Esophagus squamous epithelium (tissue), 4 donors: ENCODE measurements around the gene FPR1.

Experiments
- POLR2A ChIP-seq, 4 donors: fragments of 450-650 bp; IDR thresholded peaks; one replicate each; pipeline ENCODE4 v1.6.1; 2017; ENCODE audit warnings: antibody characterized with exemption in 4 of 4, mild to moderate bottlenecking in 4 of 4, moderate library complexity in 3 of 4
- TF ChIP-seq, protein P1 (sequence below), 6 experiments: fragments of 450-650 bp in 4 of 6; fragments of 200-600 bp in 2 of 6; sonication (generic) in 2 of 6; IDR thresholded peaks; one replicate each; pipeline ENCODE4 v1.5.1; 2016 to 2019; ENCODE audit warnings: antibody characterized with exemption in 6 of 6, mild to moderate bottlenecking in 4 of 6, moderate library complexity in 4 of 6

DNA sequence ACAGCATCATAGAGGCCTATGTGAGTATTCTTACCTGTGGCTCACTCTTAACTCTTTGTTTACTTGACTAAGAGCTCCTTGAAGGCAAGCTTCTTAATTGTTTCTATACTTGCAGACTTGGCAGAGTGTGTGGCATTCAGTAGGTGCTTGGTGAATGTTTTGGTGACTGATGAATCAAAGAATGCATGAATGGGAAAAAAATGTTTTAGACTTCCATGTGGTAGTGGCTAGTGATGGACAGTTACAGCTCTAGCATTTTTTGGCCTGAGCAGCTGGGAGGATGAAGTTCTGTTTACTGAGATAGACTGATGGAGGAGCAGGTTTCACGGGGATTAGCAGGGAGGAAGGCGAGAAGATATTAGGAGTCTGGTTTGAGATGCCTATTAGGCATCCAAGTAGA, 41.5 kb downstream of the FPR1 start:
- TF ChIP-seq, protein P1, sequence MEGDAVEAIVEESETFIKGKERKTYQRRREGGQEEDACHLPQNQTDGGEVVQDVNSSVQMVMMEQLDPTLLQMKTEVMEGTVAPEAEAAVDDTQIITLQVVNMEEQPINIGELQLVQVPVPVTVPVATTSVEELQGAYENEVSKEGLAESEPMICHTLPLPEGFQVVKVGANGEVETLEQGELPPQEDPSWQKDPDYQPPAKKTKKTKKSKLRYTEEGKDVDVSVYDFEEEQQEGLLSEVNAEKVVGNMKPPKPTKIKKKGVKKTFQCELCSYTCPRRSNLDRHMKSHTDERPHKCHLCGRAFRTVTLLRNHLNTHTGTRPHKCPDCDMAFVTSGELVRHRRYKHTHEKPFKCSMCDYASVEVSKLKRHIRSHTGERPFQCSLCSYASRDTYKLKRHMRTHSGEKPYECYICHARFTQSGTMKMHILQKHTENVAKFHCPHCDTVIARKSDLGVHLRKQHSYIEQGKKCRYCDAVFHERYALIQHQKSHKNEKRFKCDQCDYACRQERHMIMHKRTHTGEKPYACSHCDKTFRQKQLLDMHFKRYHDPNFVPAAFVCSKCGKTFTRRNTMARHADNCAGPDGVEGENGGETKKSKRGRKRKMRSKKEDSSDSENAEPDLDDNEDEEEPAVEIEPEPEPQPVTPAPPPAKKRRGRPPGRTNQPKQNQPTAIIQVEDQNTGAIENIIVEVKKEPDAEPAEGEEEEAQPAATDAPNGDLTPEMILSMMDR (IDR thresholded peaks at IDR 0.05), result no peak
- TF ChIP-seq POLR2A (IDR thresholded peaks at IDR 0.05), result no peak
